GM21528 (cell line): Measurements from ENCODE around the gene CNTN4.
"Not testable (repeated sequence)": the region's sequence is repeated elsewhere in the genome, so short reads cannot be mapped to it uniquely, and the experiment has no call there.

Experiments
- ATAC-seq: cut with Tn5 transposase; IDR thresholded peaks from one replicate; pipeline ENCODE4 v1.9.1; 2021; ENCODE audit warnings: mild to moderate bottlenecking, moderate library complexity; ENCODE audit not compliant: unreplicated experiment, low FRiP score

Gene CNTN4

DNA sequence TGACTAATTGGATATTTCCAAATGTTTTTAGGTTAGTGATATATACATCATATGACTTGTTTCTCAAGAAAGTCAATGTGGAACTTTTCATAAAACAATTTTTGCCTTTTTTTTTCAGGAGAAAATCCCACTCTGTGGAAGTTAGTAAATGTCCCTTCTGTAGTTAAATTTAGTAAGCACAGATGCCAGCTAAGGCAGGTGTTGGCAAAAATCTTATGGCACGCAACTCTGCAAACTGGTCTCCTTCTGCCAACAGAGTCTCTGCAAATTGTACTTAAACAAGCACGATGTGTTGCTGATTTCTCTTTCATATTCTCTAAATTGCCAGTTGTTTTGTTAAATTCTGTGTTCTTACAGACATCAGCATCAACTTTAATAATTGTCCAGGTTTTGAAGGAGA is 777.7 kb downstream of the CNTN4 start:
- no peak for ATAC-seq

DNA sequence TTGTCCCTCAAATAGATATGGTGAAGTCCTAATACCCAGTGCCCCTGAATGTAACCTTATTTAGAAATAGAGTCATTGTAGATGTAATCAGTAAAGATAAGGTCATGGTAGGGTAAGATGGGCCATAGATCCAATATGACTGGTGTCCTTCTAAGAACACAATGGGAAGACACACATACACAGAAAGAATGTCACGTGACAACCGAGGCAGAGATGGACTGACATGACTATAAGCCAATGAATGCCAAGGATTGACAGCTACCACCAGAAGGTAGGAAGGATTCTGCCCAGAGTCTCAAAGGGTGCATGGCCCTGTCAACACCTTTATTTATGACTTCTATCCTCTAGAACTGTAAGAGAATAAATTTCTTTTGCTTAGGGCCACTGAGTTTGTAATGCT is 780.4 kb downstream of the CNTN4 start:
- ATAC-seq, result no peak

DNA sequence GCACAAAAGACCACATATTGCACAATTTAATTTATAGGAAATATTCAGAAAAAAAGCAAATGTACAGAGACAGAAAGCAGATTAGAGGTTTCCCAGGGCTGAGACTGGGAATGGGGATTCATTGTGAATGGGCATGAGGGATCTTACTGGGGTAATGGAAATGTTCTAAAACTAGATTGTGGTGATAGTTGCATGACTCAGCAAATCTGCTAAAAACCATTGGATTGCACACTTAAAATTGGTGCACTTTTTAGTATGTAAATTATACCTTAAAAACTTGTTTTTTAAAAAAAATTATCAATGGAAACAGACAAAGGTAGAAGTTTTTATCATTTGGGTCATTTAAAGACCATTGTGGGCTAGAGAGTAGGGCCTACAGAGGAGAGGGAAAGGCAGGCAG is 780.9 kb downstream of the CNTN4 start:
- no peak for ATAC-seq

DNA sequence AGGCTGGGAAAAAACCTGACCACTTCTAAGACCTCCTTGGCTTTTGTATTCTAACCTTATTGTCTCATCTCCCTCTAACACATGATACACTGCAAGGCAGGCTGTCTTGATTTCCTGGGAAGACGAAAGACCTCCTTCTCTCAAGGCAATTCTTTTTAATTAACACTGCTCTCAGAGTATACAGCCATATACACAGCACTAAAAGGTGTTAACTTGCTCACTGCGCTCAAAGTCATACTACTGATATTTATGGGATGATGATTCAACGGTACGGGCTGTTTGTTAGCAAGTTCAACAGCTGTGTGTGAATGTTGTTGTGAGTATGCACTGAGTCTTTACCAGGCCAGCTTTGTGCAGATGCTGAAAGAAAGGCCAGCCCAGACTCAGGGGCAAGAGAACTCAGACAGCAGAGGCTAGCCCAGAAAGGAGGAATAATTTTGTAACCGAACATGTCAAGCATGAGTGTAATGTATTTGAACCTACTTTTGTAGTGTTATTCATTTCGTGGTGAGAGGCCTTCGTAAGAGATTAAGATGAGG is 781.6 kb downstream of the CNTN4 start:
- ATAC-seq, result no peak

DNA sequence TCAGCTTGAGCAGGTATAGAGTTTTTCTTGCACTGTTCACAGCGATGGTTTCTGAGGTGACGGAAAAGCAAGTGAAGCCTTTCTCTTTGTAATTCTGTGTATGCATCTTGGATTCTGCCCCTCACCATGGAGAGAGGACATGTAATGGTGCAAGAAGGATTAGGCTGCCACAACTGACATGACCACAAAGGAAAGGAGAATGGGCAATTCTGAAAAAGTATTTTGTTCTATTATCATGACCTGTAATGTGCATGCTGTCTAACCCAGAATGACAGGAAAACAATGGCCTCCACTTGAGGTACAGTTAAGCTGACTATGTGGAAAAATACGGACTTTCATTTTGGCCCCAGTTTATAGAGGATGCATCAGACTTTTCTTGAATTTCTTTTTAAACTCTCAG is 784.6 kb downstream of the CNTN4 start:
- ATAC-seq, result no peak

DNA sequence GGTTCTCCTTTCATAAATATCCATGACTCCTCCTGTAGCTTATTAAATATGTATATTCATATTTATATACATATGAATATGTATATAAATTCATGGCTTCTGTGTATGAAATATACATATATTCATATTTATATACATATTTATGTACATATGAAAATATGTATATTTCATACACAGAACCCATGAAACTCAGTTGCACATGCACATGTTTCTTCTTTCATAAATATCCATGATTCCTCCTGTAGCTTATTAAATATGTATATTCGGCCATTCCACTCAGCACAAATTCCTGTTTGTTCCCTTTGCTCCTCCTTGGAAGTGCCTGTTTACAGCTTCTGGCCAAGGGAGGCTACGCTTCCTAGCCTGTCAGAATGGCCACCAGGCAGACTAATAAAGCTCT is 789.9 kb downstream of the CNTN4 start:
- ATAC-seq, result no peak

DNA sequence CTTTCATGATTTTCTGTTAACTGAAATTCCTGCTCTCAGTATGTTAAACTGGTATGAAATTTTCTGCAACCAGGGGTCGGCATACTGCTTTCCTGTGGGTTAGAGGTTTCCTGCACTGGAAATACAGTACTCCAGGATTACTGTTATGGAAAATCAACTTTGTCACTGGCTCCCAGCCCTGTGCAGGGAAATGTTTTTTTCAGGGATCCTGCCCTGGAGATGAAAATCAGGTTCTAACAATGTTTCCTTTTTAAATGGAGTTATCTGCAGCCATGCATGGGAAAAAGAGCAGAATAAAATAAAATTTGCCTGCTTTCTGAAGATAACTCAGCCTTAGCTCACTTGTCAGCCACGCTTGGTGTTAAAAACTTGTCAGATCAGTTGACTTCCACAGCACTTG is 791.1 kb downstream of the CNTN4 start:
- ATAC-seq, result no peak

DNA sequence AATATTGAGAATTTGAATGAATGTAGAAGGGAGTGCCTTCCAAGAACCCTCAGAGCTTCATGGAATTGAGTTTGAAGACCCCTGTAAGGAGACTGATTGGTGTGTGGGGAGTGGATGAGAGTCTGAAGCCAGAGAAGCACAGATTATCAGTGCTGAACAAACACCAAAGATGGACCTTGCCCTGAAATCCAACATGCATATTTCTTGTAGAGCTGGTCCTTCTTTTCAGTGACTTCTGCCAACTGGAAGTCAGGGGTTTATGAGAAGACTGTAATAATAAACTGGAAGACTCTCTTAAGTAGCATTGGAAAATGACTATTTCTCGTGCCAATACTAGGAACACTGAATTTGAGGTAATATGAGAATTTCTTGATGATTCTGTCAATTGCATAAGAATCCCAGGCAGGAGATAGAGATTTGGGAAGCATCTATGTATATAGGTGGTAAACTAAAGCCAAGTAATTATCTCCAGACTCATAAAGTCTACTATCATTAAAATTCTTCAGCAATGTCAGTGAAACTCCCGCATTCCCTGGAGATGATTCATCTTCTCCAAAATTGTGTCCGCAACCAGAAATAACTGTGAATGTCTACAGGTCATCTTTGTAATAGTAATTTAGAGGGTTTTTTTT is 797.8 kb downstream of the CNTN4 start:
- ATAC-seq, result no peak

DNA sequence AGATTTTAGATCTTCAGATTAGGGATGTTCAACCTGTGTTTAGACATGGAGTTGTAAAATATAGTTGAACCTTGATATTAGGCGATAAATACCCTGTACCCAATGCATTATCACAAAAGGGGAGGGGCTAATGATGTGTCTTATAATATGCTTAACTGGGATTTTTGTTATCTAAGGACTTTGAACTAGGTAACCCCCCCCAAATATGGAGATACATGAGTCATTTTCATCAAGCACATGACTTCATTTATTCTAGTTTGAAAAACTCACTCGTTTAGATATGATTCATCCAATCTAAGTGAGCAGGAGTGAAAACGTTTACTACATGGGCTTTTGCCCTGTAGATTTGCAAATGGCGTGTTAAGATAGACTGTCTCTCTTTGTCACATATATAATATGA is 799.2 kb downstream of the CNTN4 start:
- ATAC-seq, result no peak

DNA sequence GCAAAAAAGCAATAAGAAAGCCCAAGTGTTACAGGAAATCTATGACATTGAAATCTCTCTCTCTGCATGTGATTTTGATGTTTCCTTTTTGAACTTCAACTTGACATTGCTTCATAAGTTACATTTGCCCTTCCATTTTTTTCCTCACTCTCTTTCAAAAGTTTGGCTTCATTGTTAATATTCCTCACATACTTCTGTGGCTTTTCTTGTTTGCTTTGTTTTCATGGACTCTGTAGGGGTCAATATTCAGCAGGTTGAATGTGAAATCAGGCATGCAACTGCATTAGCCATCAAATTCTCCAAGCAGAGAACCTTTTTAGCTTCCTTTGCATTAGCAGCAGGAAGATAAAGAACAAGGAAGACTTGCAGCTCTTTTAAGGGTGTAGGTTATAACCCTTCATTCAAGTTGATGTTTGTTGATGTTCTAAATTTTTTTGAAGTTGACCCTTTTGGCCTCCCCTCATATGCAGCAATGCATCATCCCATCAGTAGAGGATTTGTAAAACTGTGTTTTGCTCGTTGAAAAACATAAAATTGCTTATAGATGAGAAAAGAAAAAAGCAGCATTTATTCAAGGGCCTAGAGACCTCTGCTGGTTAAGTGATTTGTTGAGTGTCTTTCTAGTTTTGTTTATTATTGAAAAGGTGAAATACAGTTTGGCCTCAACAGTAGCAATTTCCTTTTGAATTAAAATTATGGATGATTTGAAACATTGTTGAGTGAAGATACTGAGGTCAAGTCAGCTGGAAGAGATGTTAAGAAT is 800.1 kb downstream of the CNTN4 start:
- no peak for ATAC-seq

DNA sequence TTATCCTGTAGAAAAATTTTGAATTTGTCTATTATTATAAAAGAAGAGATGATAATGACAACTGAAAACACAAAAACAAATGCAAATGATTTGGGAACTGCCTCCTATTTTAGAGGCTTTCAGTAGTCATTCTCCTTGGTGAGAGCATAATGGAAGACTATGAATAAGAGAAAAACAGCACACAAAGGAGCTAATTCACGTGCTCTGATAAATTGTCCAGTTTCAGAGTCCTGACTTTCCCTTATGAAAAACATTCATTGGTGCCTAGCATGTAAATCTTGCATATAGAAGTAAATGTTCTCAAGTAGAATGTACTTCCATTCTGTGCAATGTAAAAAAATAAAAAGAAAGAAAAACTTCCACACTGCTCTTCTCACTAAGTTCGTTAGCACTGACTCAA is 805.4 kb downstream of the CNTN4 start:
- no peak for ATAC-seq

DNA sequence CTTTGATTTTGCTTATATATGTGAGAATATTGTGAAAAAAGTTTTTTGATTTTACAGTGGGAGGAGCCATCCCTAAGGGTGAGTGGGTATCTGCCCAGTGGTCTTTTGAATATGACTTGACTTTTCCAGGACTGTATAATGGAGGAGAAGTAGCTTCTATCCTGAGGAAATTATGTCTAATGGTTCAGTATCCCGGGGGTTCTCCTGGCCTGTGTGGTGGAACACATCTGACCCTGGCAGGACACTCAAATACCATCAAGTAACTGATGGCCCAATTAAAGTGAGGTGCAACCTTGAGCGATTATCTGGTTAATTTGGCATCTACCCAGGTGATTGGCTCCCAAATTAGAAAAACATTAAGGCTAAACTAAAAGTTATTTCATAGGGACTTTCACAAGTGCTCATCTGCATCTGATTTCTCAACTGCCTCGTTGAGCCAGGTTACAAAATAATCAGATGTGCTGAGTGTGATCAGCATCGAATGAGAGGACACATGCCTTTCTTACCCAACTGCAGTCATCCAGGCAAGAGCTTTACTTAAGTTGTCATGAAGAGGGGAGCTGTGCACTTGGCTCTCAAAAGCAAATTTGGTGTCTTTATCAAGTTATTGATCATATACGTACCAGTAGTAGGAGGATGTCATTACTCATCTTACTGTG is 810.2 kb downstream of the CNTN4 start:
- no peak for ATAC-seq

DNA sequence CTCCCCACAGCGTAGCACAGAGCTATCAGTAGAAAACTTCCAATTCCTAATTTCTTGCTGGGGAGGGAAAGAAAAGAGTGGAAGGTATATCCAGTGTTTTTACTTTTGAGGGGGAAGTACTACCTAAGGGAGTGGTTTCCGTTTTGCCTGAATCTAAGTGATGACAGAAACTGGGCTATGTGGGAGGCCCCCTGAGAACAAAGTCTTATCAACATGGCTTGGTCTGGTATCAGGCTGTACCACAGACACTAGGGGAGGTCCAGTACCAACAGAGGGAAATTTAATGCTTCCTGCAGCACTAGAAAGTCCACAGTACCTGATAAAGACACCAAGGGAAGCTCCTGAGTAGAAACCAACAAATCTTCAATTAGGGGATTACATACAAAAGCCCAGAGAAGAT is 812.3 kb downstream of the CNTN4 start:
- ATAC-seq, result no peak

DNA sequence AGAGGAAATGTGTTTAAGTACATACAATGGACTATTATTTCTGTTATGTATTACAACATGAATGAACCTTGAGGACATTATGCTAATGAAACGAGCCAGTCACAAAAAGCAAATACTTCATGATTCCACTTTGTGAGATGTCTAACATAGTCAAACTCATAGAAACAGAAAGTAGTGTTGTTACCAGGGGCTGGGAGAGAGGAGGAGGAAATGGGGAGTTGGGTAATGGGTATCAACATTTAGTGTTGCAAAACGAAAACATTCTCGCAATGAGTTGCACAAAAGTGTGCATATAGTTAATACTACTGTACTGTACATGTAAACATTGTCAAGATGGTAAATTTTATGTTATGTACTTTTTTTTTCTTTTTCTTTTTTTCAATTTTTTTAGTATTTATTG is 817.2 kb downstream of the CNTN4 start:
- no peak for ATAC-seq

DNA sequence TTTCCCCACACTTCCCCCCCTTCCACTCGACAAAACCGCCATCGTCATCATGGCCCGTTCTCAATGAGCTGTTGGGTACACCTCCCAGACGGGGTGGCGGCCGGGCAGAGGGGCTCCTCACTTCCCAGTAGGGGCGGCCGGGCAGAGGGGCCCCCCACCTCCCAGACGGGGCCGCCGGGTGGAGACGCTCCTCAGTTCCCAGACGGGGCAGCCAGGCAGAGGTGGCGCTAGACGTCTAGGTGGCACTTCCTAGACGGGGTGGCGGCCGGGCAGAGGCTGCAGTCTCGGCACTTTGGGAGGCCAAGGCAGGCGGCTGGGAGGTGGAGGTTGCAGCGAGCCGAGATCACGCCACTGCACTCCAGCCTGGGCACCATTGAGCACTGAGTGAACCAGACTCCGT is 818.0 kb downstream of the CNTN4 start:
- ATAC-seq, result not testable (repeated sequence)

DNA sequence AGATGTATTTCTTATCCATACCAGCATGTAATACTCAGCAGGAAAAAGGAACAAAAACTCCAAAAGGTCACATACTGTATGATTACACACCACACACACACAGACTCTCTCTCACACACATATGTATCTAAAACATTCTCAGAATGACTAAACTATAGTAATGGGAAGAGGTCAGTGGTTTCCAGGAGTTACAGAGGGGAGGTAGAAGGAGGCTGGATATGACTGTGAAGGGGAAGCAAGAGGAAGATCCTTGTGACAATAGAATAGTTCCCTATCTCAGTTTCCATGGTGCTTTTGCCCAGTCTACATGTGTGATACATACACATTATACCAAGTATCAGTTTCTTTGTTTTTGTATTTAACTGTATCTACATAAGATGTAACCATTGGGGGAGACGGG is 821.4 kb downstream of the CNTN4 start:
- ATAC-seq, result peak; percentile 67

DNA sequence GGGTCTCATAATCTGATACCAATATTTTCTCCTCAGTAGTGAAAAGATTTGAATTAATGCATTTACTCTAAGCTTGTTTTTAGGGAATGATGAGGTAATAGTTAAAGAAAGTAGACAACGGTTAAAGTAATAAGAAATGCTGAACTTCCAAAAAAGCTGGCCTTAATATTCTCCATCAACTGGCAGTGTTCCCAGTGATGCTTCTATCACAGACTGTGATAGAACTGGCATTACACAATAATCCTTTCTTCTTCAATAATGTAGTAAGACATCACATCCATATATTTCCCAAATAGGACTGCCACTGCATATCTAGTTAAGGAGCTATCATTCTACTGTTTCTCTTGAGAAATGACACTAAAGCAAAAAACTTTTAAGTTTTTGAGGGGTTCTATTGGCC is 822.8 kb downstream of the CNTN4 start:
- no peak for ATAC-seq

DNA sequence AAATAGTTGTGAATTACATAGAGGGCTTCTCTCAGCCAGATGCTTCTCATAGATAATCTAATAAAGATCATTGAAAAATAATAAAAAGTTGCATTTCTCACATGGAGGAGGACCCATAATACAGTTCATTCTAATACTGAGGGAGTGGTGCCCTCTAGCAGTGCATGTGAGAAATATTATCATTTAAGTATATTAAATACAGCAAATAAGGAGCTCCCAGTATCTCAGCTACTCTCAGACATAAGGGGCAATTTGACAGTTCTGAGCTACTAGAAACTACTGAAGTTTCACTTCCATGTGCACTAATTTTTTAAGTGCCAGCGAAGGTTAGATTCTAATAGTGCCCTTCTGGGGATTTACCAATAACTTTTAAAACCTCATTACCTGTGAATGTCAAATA is 823.2 kb downstream of the CNTN4 start:
- peak; percentile 65 for ATAC-seq

DNA sequence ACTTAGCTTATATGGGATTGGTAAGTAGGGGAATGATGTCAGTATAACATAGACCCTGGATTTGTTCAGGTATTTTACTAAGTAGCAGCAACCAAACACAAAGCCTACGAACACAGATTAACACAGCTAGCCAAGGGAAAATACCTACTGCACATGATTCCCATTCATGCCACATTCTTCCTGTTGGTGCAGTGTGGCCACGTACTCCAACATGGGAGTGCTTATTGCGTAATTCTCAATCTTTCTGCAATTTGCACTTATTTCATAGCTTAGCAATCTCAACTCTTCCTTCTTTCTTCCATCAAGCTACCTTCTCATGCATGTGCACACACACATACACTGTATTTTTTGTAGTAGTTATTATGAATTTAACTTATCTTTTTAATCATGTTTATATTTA is 824.7 kb downstream of the CNTN4 start:
- ATAC-seq, result no peak

DNA sequence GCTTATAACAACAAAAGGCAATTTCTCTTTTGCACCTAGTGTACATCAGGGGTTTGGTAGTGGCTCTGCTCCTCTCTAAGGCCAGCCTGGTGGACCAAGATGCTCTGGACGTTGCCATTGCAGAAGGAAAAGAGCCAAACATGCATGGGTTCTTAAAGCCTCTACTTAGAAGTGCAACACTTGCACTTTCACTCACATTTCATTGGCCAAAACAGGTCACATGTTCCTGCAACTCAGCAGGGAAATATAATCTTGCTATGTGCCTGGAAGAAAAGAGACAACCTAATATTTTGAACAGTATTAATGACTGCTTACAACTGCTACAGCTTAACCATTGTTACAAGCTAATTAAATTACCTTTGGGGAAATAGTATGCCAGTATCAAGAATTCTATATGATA is 828.6 kb downstream of the CNTN4 start:
- ATAC-seq, result no peak

DNA sequence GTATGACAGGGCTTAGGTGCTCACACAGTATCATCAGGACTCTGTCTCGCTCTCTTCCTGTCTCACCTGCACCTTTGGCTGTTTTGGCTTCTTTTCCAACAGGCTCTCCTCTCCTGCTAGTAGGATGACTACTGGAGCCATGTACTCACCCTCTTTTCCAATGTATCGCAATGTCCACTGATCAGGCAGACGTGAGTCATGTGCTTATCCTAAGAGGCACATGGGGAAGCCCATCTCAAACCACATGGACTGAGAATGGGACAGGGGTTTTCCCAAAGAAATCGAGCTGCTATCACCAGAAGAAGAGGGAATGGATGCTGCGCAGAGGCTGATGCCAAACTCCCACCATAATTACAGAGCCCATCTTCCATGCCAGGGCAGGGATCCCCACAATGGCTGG is 830.9 kb downstream of the CNTN4 start:
- no peak for ATAC-seq

DNA sequence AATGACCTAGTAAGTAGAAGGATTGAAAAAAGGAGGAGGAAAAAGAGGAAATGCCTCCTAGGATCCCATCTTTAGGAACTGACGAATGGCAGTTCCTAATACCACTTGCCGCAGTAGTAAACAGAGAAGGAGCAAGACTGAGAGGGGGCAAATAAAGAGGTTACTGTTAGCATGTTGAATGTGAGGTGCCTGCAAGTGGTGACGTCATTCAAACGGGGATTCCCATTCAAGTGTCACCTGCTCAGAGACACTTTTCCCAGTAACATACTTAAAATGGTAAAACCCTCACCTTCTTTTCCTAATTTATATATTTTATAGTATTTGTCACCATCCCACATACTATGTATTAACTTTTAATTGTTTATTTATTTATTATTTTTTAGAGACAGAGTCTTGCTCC is 832.6 kb downstream of the CNTN4 start:
- ATAC-seq, result no peak
